Neural progenitor cell (in vitro differentiated cells): ENCODE data around the gene ANGEL1.

Experiments used
- EZH2phosphoT487 ChIP-seq: fragments of 200-600 bp; sonication (generic); IDR thresholded peaks from 2 replicates; pipeline ENCODE4 v1.6.1; 2017; ENCODE audit warnings: antibody characterized with exemption
- TF ChIP-seq, protein P1 (sequence below): fragments of 200-600 bp; sonication (generic); IDR thresholded peaks from 2 replicates; pipeline ENCODE4 v1.5.1; 2017; ENCODE audit warnings: antibody characterized with exemption, mild to moderate bottlenecking

DNA sequence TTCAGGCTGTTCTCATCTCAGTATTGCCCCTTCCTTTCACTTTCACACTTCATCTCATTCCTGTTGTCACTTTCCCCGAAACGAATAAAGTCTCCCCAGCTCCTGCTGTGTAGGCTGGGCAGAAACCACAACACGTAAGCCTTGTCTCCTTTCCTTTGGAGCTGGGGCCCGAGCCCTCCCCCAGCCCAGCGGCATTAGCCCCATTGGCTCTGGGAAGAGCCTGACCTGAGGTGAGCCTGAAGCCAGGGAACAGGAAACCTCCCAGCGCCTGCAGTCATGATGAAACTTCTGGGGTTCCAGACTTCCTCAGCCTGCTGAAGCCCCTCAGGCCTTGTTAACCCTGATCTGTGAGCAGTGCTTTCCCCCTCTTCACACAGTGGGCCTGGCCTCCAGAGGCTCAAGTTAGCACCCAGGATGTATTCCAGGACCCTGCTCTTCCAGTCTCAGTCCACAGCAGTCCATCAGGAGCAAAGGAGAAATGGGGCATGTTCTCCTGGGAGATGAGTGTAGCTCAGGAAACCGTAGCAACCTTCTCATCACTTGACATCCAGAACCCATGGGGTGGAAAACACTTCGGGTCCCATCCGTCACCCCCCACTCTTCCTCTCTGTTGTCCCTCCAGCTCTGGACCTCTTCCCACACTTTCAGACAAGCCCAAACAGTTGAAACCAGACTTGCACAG, 29.7 kb downstream of the ANGEL1 start:
- TF ChIP-seq EZH2phosphoT487, result no peak
- TF ChIP-seq, protein P1, sequence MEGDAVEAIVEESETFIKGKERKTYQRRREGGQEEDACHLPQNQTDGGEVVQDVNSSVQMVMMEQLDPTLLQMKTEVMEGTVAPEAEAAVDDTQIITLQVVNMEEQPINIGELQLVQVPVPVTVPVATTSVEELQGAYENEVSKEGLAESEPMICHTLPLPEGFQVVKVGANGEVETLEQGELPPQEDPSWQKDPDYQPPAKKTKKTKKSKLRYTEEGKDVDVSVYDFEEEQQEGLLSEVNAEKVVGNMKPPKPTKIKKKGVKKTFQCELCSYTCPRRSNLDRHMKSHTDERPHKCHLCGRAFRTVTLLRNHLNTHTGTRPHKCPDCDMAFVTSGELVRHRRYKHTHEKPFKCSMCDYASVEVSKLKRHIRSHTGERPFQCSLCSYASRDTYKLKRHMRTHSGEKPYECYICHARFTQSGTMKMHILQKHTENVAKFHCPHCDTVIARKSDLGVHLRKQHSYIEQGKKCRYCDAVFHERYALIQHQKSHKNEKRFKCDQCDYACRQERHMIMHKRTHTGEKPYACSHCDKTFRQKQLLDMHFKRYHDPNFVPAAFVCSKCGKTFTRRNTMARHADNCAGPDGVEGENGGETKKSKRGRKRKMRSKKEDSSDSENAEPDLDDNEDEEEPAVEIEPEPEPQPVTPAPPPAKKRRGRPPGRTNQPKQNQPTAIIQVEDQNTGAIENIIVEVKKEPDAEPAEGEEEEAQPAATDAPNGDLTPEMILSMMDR, result no peak
